H1 (cell line): ENCODE data around the gene F7. TPM values are rescaled to one million over a fixed set of nuclear protein-coding genes. Genes with fewer than 3 reads are reported as not detected.

Source experiments
- CTCF ChIA-PET: fragments of 300-600 bp; sonication (Branson Sonifier 250); formaldehyde crosslinking; loops from one replicate; lab custom pipeline; 2021; ENCODE audit not compliant: partially characterized antibody; lab: Charles Lee
- POLR2A ChIA-PET: fragments of 300-600 bp; sonication (Branson Sonifier 250); formaldehyde crosslinking; loops from one replicate; lab custom pipeline; 2021; ENCODE audit warnings: inconsistent platforms; ENCODE audit not compliant: partially characterized antibody; lab: Charles Lee
- DNase-seq, 2 experiments: peaks; one replicate each; pipeline versions ENCODE4 v3.0.0 to v3.0.0-alpha.2; 2010 to 2022; ENCODE audit warnings: low spot score in 2 of 2, low read depth in 1 of 2, mixed read lengths in 1 of 2
- FAIRE-seq: peaks from 2 replicates; lab custom pipeline; 2011; peaks lifted over from hg19 to GRCh38; lab: Jason Lieb, UNC
- H2AFZ ChIP-seq: 2 replicates; pipeline ENCODE4 v1.8.1; 2012; ENCODE audit warnings: low read length, inconsistent platforms
- H2AK5ac ChIP-seq: 2 replicates; pipeline ENCODE4 v1.6.1; 2013; ENCODE audit warnings: low read depth, low read length
- H2BK120ac ChIP-seq: replicated peaks from 2 replicates; pipeline ENCODE3; 2013; ENCODE audit warnings: low read depth, low read length, inconsistent platforms
- H2BK12ac ChIP-seq: 2 replicates; pipeline ENCODE4 v1.6.1; 2013; ENCODE audit warnings: low read depth, low read length
- H2BK15ac ChIP-seq: 2 replicates; pipeline ENCODE4 v1.6.1; 2013; ENCODE audit warnings: low read length
- H2BK20ac ChIP-seq: 2 replicates; pipeline ENCODE4 v1.6.1; 2013; ENCODE audit warnings: low read length
- H2BK5ac ChIP-seq: 2 replicates; pipeline ENCODE4 v1.6.1; 2013; ENCODE audit warnings: low read depth, low read length
- H3K14ac ChIP-seq: 2 replicates; pipeline ENCODE4 v1.6.1; 2013; ENCODE audit warnings: inconsistent platforms; ENCODE audit not compliant: insufficient read length
- H3K18ac ChIP-seq: 2 replicates; pipeline ENCODE4 v1.6.1; 2013; ENCODE audit warnings: low read length; ENCODE audit errors: extremely low read depth
- H3K23ac ChIP-seq: 2 replicates; pipeline ENCODE4 v1.6.1; 2013; ENCODE audit warnings: inconsistent platforms; ENCODE audit not compliant: insufficient read length
- H3K23me2 ChIP-seq: 2 replicates; pipeline ENCODE4 v1.6.1; 2013; ENCODE audit warnings: low read depth, low read length
- H3K27ac ChIP-seq: 2 replicates; pipeline ENCODE4 v1.6.1; 2011; ENCODE audit warnings: low read depth, low read length, inconsistent platforms
- H3K27me3 ChIP-seq, 4 experiments: replicated peaks in 1 of 4; 1 replicate in 1 of 4; 2 replicates in 3 of 4; pipeline versions ENCODE4 v1.6.1 to v1.8.1; 2011 to 2013; ENCODE audit warnings: low read length in 3 of 4, mild to moderate bottlenecking in 3 of 4, inconsistent platforms in 2 of 4, mixed read lengths in 2 of 4, moderate library complexity in 1 of 4; ENCODE audit not compliant: control insufficient read depth in 3 of 4, insufficient read depth in 3 of 4; ENCODE audit errors: extremely low read depth in 1 of 4
- H3K36me3 ChIP-seq, 4 experiments: 2 replicates each; pipeline versions ENCODE4 v1.6.1 to v1.8.1; 2011 to 2013; ENCODE audit warnings: mild to moderate bottlenecking in 4 of 4, low read length in 3 of 4, moderate library complexity in 2 of 4, control low read depth in 1 of 4, inconsistent platforms in 1 of 4; ENCODE audit not compliant: insufficient read depth in 4 of 4, control insufficient read depth in 2 of 4
- H3K4ac ChIP-seq: replicated peaks from 2 replicates; pipeline ENCODE3; 2013; ENCODE audit warnings: low read length, low read depth, mixed read lengths, inconsistent platforms; ENCODE audit not compliant: insufficient read length
- H3K4me1 ChIP-seq, 4 experiments: replicated peaks in 1 of 4; 1 replicate in 1 of 4; 2 replicates in 3 of 4; pipeline versions ENCODE4 v1.6.1 to v1.8.1; 2011 to 2013; ENCODE audit warnings: low read length in 3 of 4, inconsistent platforms in 2 of 4, mixed read lengths in 1 of 4; ENCODE audit not compliant: insufficient read depth in 4 of 4, control insufficient read depth in 3 of 4
- H3K4me2 ChIP-seq, 2 experiments: 2 replicates each; pipeline versions ENCODE4 v1.6.1 to v1.8.1; 2011 to 2013; ENCODE audit warnings: low read depth in 2 of 2, low read length in 2 of 2, control low read depth in 1 of 2, inconsistent platforms in 1 of 2, mild to moderate bottlenecking in 1 of 2; ENCODE audit not compliant: insufficient read depth in 1 of 2
- H3K4me3 ChIP-seq, 4 experiments: fragments of 200-600, 300-600 bp in 1 of 4; sonication (generic), shearing (Covaris generic), sonication (Bioruptor Twin) in 1 of 4; 2 replicates each; pipeline versions ENCODE4 v1.5.1 to v1.8.1; 2011 to 2016; ENCODE audit warnings: low read length in 4 of 4, low read depth in 3 of 4, control low read depth in 2 of 4, inconsistent platforms in 2 of 4, mild to moderate bottlenecking in 2 of 4, mixed read lengths in 1 of 4, moderate library complexity in 1 of 4; ENCODE audit not compliant: insufficient read depth in 2 of 4; ENCODE audit errors: extremely low read depth in 1 of 4
- H3K56ac ChIP-seq: replicated peaks from 2 replicates; pipeline ENCODE3; 2013; ENCODE audit warnings: low read depth, mild to moderate bottlenecking, mixed read lengths, low read length, inconsistent platforms; ENCODE audit not compliant: insufficient read length
- H3K79me1 ChIP-seq: 2 replicates; pipeline ENCODE4 v1.6.1; 2013; ENCODE audit warnings: low read depth, low read length, control low read depth
- H3K79me2 ChIP-seq, 2 experiments: 2 replicates each; pipeline versions ENCODE4 v1.6.1 to v1.8.1; 2012 to 2013; ENCODE audit warnings: low read length in 2 of 2, mild to moderate bottlenecking in 2 of 2, inconsistent platforms in 1 of 2; ENCODE audit not compliant: insufficient read depth in 2 of 2, control insufficient read depth in 1 of 2
- H3K9ac ChIP-seq, 4 experiments: replicated peaks in 1 of 4; 1 replicate in 1 of 4; 2 replicates in 3 of 4; pipeline versions ENCODE4 v1.6.1 to v1.8.1; 2011 to 2013; ENCODE audit warnings: low read depth in 3 of 4, low read length in 3 of 4, control low read depth in 2 of 4, mild to moderate bottlenecking in 2 of 4, moderate library complexity in 2 of 4, inconsistent platforms in 1 of 4; ENCODE audit errors: extremely low read depth in 1 of 4
- H3K9me3 ChIP-seq, 2 experiments: 2 replicates each; pipeline versions ENCODE4 v1.6.1 to v1.8.1; 2012 to 2013; ENCODE audit warnings: mild to moderate bottlenecking in 2 of 2, moderate library complexity in 2 of 2, control low read depth in 1 of 2, inconsistent platforms in 1 of 2, low read depth in 1 of 2, low read length in 1 of 2, mixed read lengths in 1 of 2; ENCODE audit not compliant: insufficient read depth in 2 of 2
- H4K20me1 ChIP-seq, 2 experiments: replicated peaks in 1 of 2; 2 replicates each; pipeline versions ENCODE3 to v1.8.1; 2011 to 2013; ENCODE audit warnings: inconsistent platforms in 2 of 2, low read length in 2 of 2, mild to moderate bottlenecking in 1 of 2; ENCODE audit not compliant: insufficient read depth in 2 of 2, control insufficient read depth in 1 of 2
- H4K5ac ChIP-seq: 2 replicates; pipeline ENCODE4 v1.6.1; 2013; ENCODE audit warnings: low read length, low read depth, mixed read lengths, inconsistent platforms; ENCODE audit not compliant: insufficient read length
- H4K8ac ChIP-seq: 2 replicates; pipeline ENCODE4 v1.8.0; 2013; ENCODE audit warnings: mild to moderate bottlenecking, moderate library complexity, low read length, inconsistent platforms; ENCODE audit not compliant: insufficient read depth; ENCODE audit errors: extremely low read depth
- H4K91ac ChIP-seq: replicated peaks from 2 replicates; pipeline ENCODE3; 2013; ENCODE audit warnings: low read length, mixed read lengths, inconsistent platforms; ENCODE audit not compliant: insufficient read length
- ATF2 ChIP-seq: IDR thresholded peaks from 2 replicates; pipeline ENCODE4 v1.6.1; 2012; ENCODE audit warnings: low read length, inconsistent platforms
- KDM4A ChIP-seq: IDR thresholded peaks from one replicate; pipeline ENCODE4 v1.7.1; 2012; ENCODE audit warnings: low read depth, mild to moderate bottlenecking, moderate library complexity, low read length, inconsistent platforms; ENCODE audit not compliant: severe bottlenecking
- ZNF274 ChIP-seq: IDR thresholded peaks from 2 replicates; pipeline ENCODE4 v1.7.0; 2012; ENCODE audit warnings: low read length, borderline replicate concordance; ENCODE audit errors: extremely low read depth
- WGBS, 2 experiments: shearing (Covaris generic) in 1 of 2; methylation state at CpG; one replicate each; pipeline versions ENCODE4 v1.1.6 to v1.1.7; 2013 to 2015; ENCODE audit warnings: low lambda C conversion rate in 2 of 2, mixed read lengths in 2 of 2, inconsistent platforms in 1 of 2, low coverage in 1 of 2, missing lambda C conversion rate in 1 of 2; ENCODE audit not compliant: insufficient replicate concordance in 2 of 2, insufficient coverage in 1 of 2, insufficient read length in 1 of 2; ENCODE audit errors: extremely low coverage in 1 of 2, missing lambda C conversion rate in 1 of 2; 5-methylcytosine and 5-hydroxymethylcytosine counted together
- polyA plus RNA-seq, 7 experiments: library from polyadenylated mRNA; depleted of rRNA in 3 of 7; stranded (reverse) in 5 of 7; unstranded in 2 of 7; fragments of >200 nt in 5 of 7; fragments of 200-250 nt in 2 of 7; gene quantifications; 1 replicate in 5 of 7; 2 replicates in 1 of 7; 4 replicates in 1 of 7; pipeline versions ENCODE4 v1.2.1 to v1.2.3, GENCODE V29; 2011 to 2013; ENCODE audit warnings: missing spikeins in 2 of 7, mixed read lengths in 2 of 7
- total RNA-seq: library from RNA; stranded (reverse); fragmentation: NEBNext Ultra II Directional; extraction: Animal tissue kit (Norgen Biotek cat#: 25700); gene quantifications from 2 replicates; pipeline ENCODE4 v1.2.1, GENCODE V29; 2021

F7 gene
- total and polyA plus RNA-seq, 2 of the 8 experiments (the other 6 are each of a cell fraction or from before 2014, with no cell fraction given): 0.43 to 0.98 TPM

- Histone ChIP-seq H2BK20ac (no peak overlapping the region), H3K4me1 (no peaks in the 10 kb centered on the region), H3K4me2 (no peak overlapping the region), H2AFZ (no peak overlapping the region), H4K5ac (no peak overlapping the region), H2AK5ac (no peak overlapping the region), H3K4me3 (no peak overlapping the region), H3K4ac (no peak overlapping the region), H4K8ac (no peak overlapping the region), H3K9me3 (no peaks in the 10 kb centered on the region), H4K91ac (no peak overlapping the region), H3K23me2 (no peaks in the 10 kb centered on the region), H2BK12ac (no peak overlapping the region), H3K36me3 (peaks cover 0 to 7% (median 0%) of the 10 kb centered on the region in 4 experiments; a peak in 3 of 8 replicates), H2BK120ac (no peak overlapping the region), H4K20me1 (no peaks in the 10 kb centered on the region), H3K18ac (no peak overlapping the region), H3K79me2 (no peaks in the 10 kb centered on the region), H3K14ac (no peak overlapping the region), H3K23ac (no peak overlapping the region), H2BK5ac (no peak overlapping the region), H3K27ac (no peak overlapping the region), H3K56ac (no peak overlapping the region), H2BK15ac (no peak overlapping the region), H3K79me1 (no peaks in the 10 kb centered on the region), H3K27me3 (no peaks in the 10 kb centered on the region), H3K9ac (no peak overlapping the region)
- FAIRE-seq (no peak), DNase-seq (no peak)
- TF ChIP-seq KDM4A: no peak
- TF ChIP-seq ATF2: no peak
- no peak for TF ChIP-seq ZNF274
- ChIA-PET POLR2A (interaction anchor here (0.6 kb wide), 1 partner anchor 497 kb away, joined by 3 read pairs; no protein-coding TSS in a partner anchor), CTCF (interaction anchor here (1.0 to 1.9 kb wide), 8 partner anchors 9 to 140 kb away, joined by 3 to 6 read pairs (median 4); no protein-coding TSS in a partner anchor)
- WGBS, 2 experiments: 84% methylated on average over 10 of the region's 10 CpGs; no CpG with 5 or more reads in 1 of the 2 experiments
Observed at GRCh38 chr13:113083022-113083373, 22.6 kb upstream of the F7 start.
